Mesendoderm (in vitro differentiated cells): Measurements from ENCODE around the gene CA11.

Source experiments
- DNase-seq: peaks from one replicate; pipeline ENCODE4 v3.0.0; 2013
- H2AK5ac ChIP-seq: 2 replicates; pipeline ENCODE4 v1.6.1; 2013; ENCODE audit warnings: low read length, inconsistent platforms
- H2BK120ac ChIP-seq: 2 replicates; pipeline ENCODE4 v1.6.1; 2013; ENCODE audit warnings: low read depth, mild to moderate bottlenecking, low read length, moderate library complexity, mixed read lengths
- H2BK15ac ChIP-seq: replicated peaks from 2 replicates; pipeline ENCODE4 v1.6.1; 2013; ENCODE audit warnings: low read depth, mild to moderate bottlenecking, moderate library complexity
- H2BK5ac ChIP-seq: 2 replicates; pipeline ENCODE4 v1.6.1; 2013; ENCODE audit warnings: low read length, inconsistent platforms
- H3K18ac ChIP-seq: 2 replicates; pipeline ENCODE4 v1.6.1; 2013; ENCODE audit warnings: mild to moderate bottlenecking, low read length, mixed read lengths
- H3K23ac ChIP-seq: one replicate; pipeline ENCODE4 v1.6.1; 2013; ENCODE audit warnings: low read length
- H3K27ac ChIP-seq: 2 replicates; pipeline ENCODE4 v1.5.1; 2013; ENCODE audit warnings: low read depth, mild to moderate bottlenecking, inconsistent platforms, low read length, moderate library complexity
- H3K27me3 ChIP-seq: 2 replicates; pipeline ENCODE4 v1.6.1; 2013; ENCODE audit warnings: low read length, control low read depth, mild to moderate bottlenecking, inconsistent platforms; ENCODE audit not compliant: insufficient read depth, poor library complexity
- H3K36me3 ChIP-seq: 2 replicates; pipeline ENCODE4 v1.6.1; 2013; ENCODE audit warnings: low read length, inconsistent platforms; ENCODE audit not compliant: control insufficient read depth, insufficient read depth
- H3K4ac ChIP-seq: one replicate; pipeline ENCODE4 v1.6.1; 2013; ENCODE audit warnings: low read depth, mild to moderate bottlenecking, low read length, moderate library complexity
- H3K4me1 ChIP-seq: 2 replicates; pipeline ENCODE4 v1.6.1; 2013; ENCODE audit warnings: low read depth, low read length, inconsistent platforms; ENCODE audit not compliant: control insufficient read depth
- H3K4me2 ChIP-seq: 2 replicates; pipeline ENCODE4 v1.6.1; 2013; ENCODE audit warnings: low read length
- H3K4me3 ChIP-seq: 2 replicates; pipeline ENCODE4 v1.5.1; 2013; ENCODE audit warnings: mild to moderate bottlenecking, low read length
- H3K56ac ChIP-seq: one replicate; pipeline ENCODE4 v1.6.1; 2013; ENCODE audit warnings: low read length
- H3K79me1 ChIP-seq: 2 replicates; pipeline ENCODE4 v1.6.1; 2013; ENCODE audit warnings: low read length, inconsistent platforms
- H3K79me2 ChIP-seq: 2 replicates; pipeline ENCODE4 v1.6.1; 2013; ENCODE audit warnings: mild to moderate bottlenecking, low read length; ENCODE audit not compliant: control insufficient read depth, insufficient read depth
- H3K9ac ChIP-seq: 2 replicates; pipeline ENCODE4 v1.6.1; 2013; ENCODE audit warnings: low read length, inconsistent platforms
- H4K5ac ChIP-seq: one replicate; pipeline ENCODE4 v1.6.1; 2013; ENCODE audit warnings: low read length
- H4K8ac ChIP-seq: one replicate; pipeline ENCODE4 v1.6.1; 2013; ENCODE audit warnings: low read depth, mild to moderate bottlenecking, control low read depth, low read length, moderate library complexity
- WGBS: extraction: QIAGEN DNeasy Blood & Tissue Kit; methylation state at CpG from one replicate; pipeline ENCODE4 v1.1.7; 2013; ENCODE audit warnings: low lambda C conversion rate, missing lambda C conversion rate; ENCODE audit not compliant: insufficient coverage; ENCODE audit errors: extremely low coverage; 5-methylcytosine and 5-hydroxymethylcytosine counted together

Gene CA11

DNA sequence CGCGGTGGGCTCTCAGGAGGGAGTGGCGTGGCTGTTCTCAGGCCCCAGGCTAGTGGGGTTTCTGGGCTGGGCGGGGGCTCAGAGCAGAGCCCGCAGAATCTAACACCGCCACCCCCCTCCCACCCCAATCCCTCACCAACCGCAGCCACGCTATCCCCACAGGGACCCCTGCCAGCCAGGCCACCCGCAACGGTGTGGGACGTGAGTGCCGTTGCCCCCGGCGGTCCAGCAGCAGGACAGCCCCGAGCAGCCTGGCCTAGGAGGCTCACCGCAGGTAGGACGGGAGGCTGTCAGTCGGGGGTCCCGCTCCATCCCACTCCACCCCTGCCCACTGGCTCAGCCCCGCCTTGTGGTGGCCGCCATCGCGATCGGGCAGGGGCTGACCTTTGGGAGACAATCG is 27.0 kb upstream of the CA11 start, which contains the start of gene NTN5:
Gene NTN5, minus strand, starts transcription at position 24 of the 400 bp plus-strand sequence. CDS start 2,031 bp downstream, outside the sequence.
- H3K79me1 ChIP-seq: no peaks in the 10 kb centered on the region
- no peak within 1 kb of the TSS for H3K4me2 ChIP-seq
- H3K4ac ChIP-seq: no peak within 1 kb of the TSS
- H3K4me3 ChIP-seq: no peak within 1 kb of the TSS
- H3K23ac ChIP-seq: no peak within 1 kb of the TSS
- H3K27ac ChIP-seq: no peak within 1 kb of the TSS
- no CpG with 5 or more reads among the region's 25 CpGs for WGBS
- H2BK15ac ChIP-seq: no peak within 1 kb of the TSS
- H4K8ac ChIP-seq: no peak within 1 kb of the TSS
- no peak within 1 kb of the TSS for H2AK5ac ChIP-seq
- H3K18ac ChIP-seq: no peak within 1 kb of the TSS
- DNase-seq: no peak
- H2BK120ac ChIP-seq: no peak within 1 kb of the TSS
- no peak within 1 kb of the TSS for H4K5ac ChIP-seq
- H3K36me3 ChIP-seq: no peaks in the 10 kb centered on the region
- H3K79me2 ChIP-seq: no peaks in the 10 kb centered on the region
- peak within 1 kb of the TSS; percentile 34 for H3K56ac ChIP-seq
- H3K4me1 ChIP-seq: no peaks in the 10 kb centered on the region
- no peaks in the 10 kb centered on the region for H3K27me3 ChIP-seq
- H3K9ac ChIP-seq: peak within 1 kb of the TSS; percentile 8
- H2BK5ac ChIP-seq: no peak within 1 kb of the TSS

DNA sequence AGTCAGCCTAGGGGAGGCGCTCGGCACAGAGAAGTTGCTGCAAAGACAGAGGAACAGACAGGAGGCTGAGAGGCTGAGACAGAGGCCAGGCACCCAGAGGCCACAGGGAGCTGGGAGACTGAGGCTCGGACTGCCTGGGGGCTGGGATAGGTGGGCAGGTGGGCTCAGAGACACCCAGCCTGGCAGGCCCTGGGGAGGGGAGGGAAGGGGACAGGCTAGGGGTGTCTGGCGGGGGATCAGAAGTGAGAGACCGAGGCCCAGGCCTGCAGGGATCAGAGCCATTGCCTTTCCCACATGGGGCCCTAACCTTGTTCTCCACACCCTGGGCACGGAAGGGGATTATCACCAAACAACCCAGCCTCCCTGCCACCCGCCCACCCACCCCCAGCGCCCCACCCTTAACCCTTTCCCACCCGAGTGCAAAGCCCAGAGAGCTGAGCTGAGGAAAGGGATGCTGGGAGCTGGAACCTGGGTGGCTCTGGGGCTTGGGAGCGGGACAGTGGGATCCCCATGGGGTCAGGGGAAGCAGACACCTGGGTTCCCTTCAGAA is 25.5 kb upstream of the CA11 start:
- Histone ChIP-seq H3K18ac (no peak overlapping the region), H2BK120ac (no peak overlapping the region), H3K79me2 (no peaks in the 10 kb centered on the region), H3K9ac (no peak overlapping the region), H3K4me1 (no peaks in the 10 kb centered on the region), H2BK15ac (no peak overlapping the region), H3K23ac (no peak overlapping the region), H4K5ac (no peak overlapping the region), H3K4ac (no peak overlapping the region), H3K4me3 (no peak overlapping the region), H3K27me3 (no peaks in the 10 kb centered on the region), H2AK5ac (no peak overlapping the region), H3K36me3 (no peaks in the 10 kb centered on the region), H4K8ac (no peak overlapping the region), H3K4me2 (no peak overlapping the region), H3K79me1 (no peaks in the 10 kb centered on the region), H2BK5ac (no peak overlapping the region), H3K56ac (no peak overlapping the region), H3K27ac (no peak overlapping the region)
- no peak for DNase-seq
- WGBS: no CpG with 5 or more reads among the region's 10 CpGs

DNA sequence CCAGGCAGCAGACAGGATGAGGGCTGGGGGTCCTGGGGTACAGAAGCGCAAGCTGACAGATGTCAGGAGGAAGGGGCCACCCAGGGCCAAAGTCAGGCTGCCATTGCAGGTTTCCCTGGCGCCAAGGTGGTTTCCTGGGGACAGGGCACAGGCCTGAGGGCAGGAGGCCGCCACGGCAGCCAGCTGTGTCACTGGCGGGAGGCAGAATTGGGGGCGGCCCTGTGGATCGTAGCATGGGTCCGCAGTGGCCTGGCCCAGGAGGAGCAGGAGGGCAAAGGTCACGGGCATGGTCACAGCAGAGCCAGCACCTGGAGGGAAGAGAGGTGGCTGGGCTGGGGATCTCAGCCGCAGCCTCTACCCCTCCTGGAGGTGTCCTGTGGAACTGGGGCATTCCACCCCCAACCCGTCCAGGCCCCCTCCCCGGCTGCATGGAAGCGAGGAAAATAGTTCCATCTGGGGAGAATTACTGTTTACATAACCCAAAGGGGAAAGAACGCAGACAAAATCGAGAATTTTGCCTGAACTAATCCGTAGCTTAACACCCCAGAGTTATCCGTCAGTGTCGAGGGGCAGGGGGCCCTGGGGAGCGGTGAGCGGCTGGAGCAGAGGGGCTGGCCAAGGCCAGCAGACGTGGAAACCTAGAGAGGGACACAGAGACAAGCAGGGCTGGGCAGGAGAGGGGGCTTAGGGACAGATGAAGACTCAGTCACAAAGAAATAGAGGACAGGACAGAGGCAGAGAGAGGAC is 24.9 kb upstream of the CA11 start:
- Histone ChIP-seq H2BK15ac (no peak overlapping the region), H4K5ac (no peak overlapping the region), H2AK5ac (no peak overlapping the region), H3K4me2 (no peak overlapping the region), H3K4ac (no peak overlapping the region), H2BK120ac (no peak overlapping the region), H3K9ac (no peak overlapping the region), H3K36me3 (no peaks in the 10 kb centered on the region), H3K18ac (no peak overlapping the region), H2BK5ac (no peak overlapping the region), H3K56ac (no peak overlapping the region), H3K79me2 (no peaks in the 10 kb centered on the region), H3K4me3 (no peak overlapping the region), H3K23ac (no peak overlapping the region), H3K79me1 (no peaks in the 10 kb centered on the region), H3K27ac (no peak overlapping the region), H3K27me3 (no peaks in the 10 kb centered on the region), H3K4me1 (no peaks in the 10 kb centered on the region), H4K8ac (no peak overlapping the region)
- WGBS: no CpG with 5 or more reads among the region's 21 CpGs
- DNase-seq: no peak

- Histone ChIP-seq H3K23ac (no peak overlapping the region), H3K79me2 (no peaks in the 10 kb centered on the region), H3K36me3 (no peaks in the 10 kb centered on the region), H3K27me3 (no peaks in the 10 kb centered on the region), H3K9ac (no peak overlapping the region), H2AK5ac (no peak overlapping the region), H4K8ac (no peak overlapping the region), H2BK15ac (no peak overlapping the region), H3K4me1 (no peaks in the 10 kb centered on the region), H3K4me3 (no peak overlapping the region), H2BK5ac (no peak overlapping the region), H3K27ac (no peak overlapping the region), H4K5ac (no peak overlapping the region), H3K18ac (no peak overlapping the region), H3K56ac (no peak overlapping the region), H2BK120ac (no peak overlapping the region), H3K4ac (no peak overlapping the region), H3K79me1 (no peaks in the 10 kb centered on the region), H3K4me2 (no peak overlapping the region)
- DNase-seq: no peak
- WGBS: no CpG with 5 or more reads among the region's 26 CpGs
These were observed 24.1 kb upstream of the CA11 start for GRCh38 chr19:48669903-48670668.

DNA sequence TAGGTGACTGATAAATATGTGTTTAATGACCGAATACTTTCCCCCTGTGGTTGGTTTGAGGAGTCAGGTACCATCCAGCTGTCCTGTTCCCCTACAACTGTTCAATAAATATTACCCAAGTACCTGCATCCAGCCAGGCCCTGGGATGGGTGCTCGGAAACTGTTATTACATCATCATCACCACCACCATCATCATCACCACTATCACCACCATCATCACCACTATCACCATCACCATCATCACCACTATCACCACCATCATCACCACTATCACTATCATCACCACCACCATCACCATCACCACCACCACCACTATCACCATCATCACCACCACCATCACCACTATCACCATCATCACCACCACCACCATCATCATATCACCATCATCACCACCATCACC is 22.8 kb upstream of the CA11 start:
- H2BK5ac ChIP-seq: no peak overlapping the region
- no peaks in the 10 kb centered on the region for H3K4me1 ChIP-seq
- no peak overlapping the region for H3K4me3 ChIP-seq
- H3K27me3 ChIP-seq: no peaks in the 10 kb centered on the region
- H4K8ac ChIP-seq: no peak overlapping the region
- no peaks in the 10 kb centered on the region for H3K36me3 ChIP-seq
- H2AK5ac ChIP-seq: no peak overlapping the region
- no peak overlapping the region for H3K23ac ChIP-seq
- no peak overlapping the region for H2BK120ac ChIP-seq
- H3K4ac ChIP-seq: no peak overlapping the region
- H3K18ac ChIP-seq: no peak overlapping the region
- no peak overlapping the region for H2BK15ac ChIP-seq
- H3K79me2 ChIP-seq: no peaks in the 10 kb centered on the region
- DNase-seq: no peak
- no peak overlapping the region for H3K56ac ChIP-seq
- no peak overlapping the region for H3K9ac ChIP-seq
- no CpG with 5 or more reads among the region's 2 CpGs for WGBS
- H3K27ac ChIP-seq: no peak overlapping the region
- H3K4me2 ChIP-seq: no peak overlapping the region
- no peak overlapping the region for H4K5ac ChIP-seq
- no peaks in the 10 kb centered on the region for H3K79me1 ChIP-seq
